Ascending aorta (tissue), 2 donors: Measurements from ENCODE around the gene VMO1. TPM values are rescaled to one million over a fixed set of nuclear protein-coding genes. Genes with fewer than 3 reads are reported as not detected.

Experiments
- DNase-seq, 2 donors: peaks; one replicate each; pipeline ENCODE4 v3.0.0-alpha.2; 2019; ENCODE audit warnings: low spot score in 2 of 2
- H3K27ac ChIP-seq, 2 donors: fragments of 200-600 bp; sonication (generic); one replicate each; pipeline ENCODE4 v1.5.1; 2016 to 2017; ENCODE audit warnings: mild to moderate bottlenecking in 1 of 2
- H3K27me3 ChIP-seq: fragments of 200-600 bp; sonication (generic); one replicate; pipeline ENCODE4 v1.5.1; 2017
- H3K36me3 ChIP-seq, 2 donors: fragments of 200-600 bp; sonication (generic); one replicate each; pipeline ENCODE4 v1.5.1; 2016
- H3K4me1 ChIP-seq, 2 donors: fragments of 200-600 bp; sonication (generic); one replicate each; pipeline ENCODE4 v1.5.1; 2016 to 2017; ENCODE audit warnings: mild to moderate bottlenecking in 1 of 2
- H3K4me3 ChIP-seq, 2 donors: fragments of 200-600 bp; sonication (generic); one replicate each; pipeline ENCODE4 v1.5.1; 2016 to 2017; ENCODE audit warnings: mild to moderate bottlenecking in 1 of 2
- H3K9me3 ChIP-seq, 2 donors: fragments of 200-600 bp; sonication (generic); one replicate each; pipeline ENCODE4 v1.5.1; 2016
- intact Hi-C: fragments of 100-400 bp; cut with DNase I; formaldehyde crosslinking; loops from one replicate; pipeline ENCODE4 v1.15.1; 2023
- total RNA-seq: library from RNA; depleted of rRNA; stranded (reverse); fragments of >200 nt; gene quantifications from one replicate; pipeline ENCODE4 v1.1.0, GENCODE V29; 2016
- TF ChIP-seq, protein P1 (sequence below), 3 experiments: fragments of 200-600 bp in 2 of 3; fragments of 450-650 bp in 1 of 3; sonication (generic) in 2 of 3; IDR thresholded peaks; one replicate each; pipeline ENCODE4 v1.5.1; 2016 to 2019; ENCODE audit warnings: antibody characterized with exemption in 3 of 3, mild to moderate bottlenecking in 1 of 3, moderate library complexity in 1 of 3

VMO1 gene
- total RNA-seq, 1 donor from 2014 or later: not detected

DNA sequence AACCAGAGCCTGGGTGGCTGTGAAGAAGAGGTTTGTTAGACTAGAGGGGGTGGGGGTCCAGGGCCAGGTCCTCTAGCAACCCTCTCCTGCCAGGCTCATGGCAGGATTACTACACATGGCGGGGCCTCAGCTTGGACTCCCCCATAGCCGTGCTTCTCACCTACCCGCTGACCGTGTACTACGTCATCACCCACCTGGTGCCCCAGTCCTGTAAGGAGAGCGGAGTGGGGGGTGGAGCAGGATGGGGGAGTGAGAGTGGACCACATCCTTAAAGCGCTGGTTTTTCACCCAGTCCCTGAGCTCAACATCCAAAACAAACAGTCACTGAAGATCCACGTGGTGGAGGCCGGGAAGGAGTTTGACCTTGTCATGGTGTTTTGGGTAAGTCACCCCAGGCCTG is 42.3 kb downstream of the VMO1 start:
- no peaks in the 10 kb centered on the region for H3K9me3 ChIP-seq
- DNase-seq: no peak
- H3K4me1 ChIP-seq: no peaks in the 10 kb centered on the region
- H3K27ac ChIP-seq: no peak overlapping the region
- intact Hi-C loops: no loop called here
- no peak overlapping the region for H3K4me3 ChIP-seq
- H3K27me3 ChIP-seq: peaks cover 13% of the 10 kb centered on the region
- H3K36me3 ChIP-seq: no peaks in the 10 kb centered on the region
- TF ChIP-seq, protein P1, sequence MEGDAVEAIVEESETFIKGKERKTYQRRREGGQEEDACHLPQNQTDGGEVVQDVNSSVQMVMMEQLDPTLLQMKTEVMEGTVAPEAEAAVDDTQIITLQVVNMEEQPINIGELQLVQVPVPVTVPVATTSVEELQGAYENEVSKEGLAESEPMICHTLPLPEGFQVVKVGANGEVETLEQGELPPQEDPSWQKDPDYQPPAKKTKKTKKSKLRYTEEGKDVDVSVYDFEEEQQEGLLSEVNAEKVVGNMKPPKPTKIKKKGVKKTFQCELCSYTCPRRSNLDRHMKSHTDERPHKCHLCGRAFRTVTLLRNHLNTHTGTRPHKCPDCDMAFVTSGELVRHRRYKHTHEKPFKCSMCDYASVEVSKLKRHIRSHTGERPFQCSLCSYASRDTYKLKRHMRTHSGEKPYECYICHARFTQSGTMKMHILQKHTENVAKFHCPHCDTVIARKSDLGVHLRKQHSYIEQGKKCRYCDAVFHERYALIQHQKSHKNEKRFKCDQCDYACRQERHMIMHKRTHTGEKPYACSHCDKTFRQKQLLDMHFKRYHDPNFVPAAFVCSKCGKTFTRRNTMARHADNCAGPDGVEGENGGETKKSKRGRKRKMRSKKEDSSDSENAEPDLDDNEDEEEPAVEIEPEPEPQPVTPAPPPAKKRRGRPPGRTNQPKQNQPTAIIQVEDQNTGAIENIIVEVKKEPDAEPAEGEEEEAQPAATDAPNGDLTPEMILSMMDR (IDR thresholded peaks at IDR 0.05): no peak

DNA sequence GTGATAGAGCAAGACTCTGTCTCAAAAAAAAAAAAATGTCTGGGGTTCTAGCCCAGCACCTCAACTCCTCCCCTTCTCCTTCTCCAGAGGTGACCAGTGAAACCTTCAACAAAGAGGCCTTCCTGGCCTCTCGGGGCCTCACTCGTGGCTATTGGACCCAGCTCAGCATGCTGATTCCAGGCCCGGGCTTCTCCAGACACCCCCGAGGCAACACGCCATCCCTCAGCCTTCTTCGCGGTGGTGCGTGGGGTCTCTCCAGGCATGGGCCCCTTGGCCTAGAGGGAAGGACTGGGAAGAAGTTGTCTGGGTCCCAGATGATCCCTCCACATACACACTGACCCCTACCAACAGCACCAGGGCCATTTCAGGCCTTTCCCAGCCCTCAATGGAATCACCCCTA is 42.9 kb downstream of the VMO1 start:
- intact Hi-C loops: no loop called here
- no peaks in the 10 kb centered on the region for H3K36me3 ChIP-seq
- TF ChIP-seq, protein P1 (IDR thresholded peaks at IDR 0.05): no peak
- no peaks in the 10 kb centered on the region for H3K9me3 ChIP-seq
- DNase-seq: no peak
- H3K4me1 ChIP-seq: peaks cover 0 to 4% of the 10 kb centered on the region in 2 donors
- H3K27me3 ChIP-seq: peaks cover 13% of the 10 kb centered on the region
- H3K4me3 ChIP-seq: no peak overlapping the region
- no peak overlapping the region for H3K27ac ChIP-seq

DNA sequence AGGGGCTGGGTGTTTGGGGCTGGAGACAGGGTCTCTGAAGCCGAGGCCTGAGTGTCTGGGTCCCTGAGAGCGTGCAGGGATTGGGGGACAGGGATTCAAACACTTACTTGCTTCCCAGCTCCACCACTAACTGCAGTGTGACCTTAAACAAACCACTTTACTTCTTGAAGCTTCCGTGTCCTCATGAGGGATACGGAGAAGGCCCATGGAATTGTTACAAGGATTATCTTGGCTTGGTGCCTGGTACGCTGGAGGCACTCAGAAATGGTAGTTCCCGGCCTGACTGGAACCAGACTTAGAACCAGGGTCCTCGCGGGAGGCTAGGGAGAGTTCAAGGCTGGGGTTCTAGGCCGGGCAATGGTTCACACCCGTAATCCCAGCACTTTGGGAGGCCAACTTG is 43.5 kb downstream of the VMO1 start:
- TF ChIP-seq, protein P1 (IDR thresholded peaks at IDR 0.05): no peak
- Histone ChIP-seq H3K9me3 (no peaks in the 10 kb centered on the region), H3K4me3 (no peak overlapping the region), H3K4me1 (peaks cover 0 to 5% of the 10 kb centered on the region in 2 donors), H3K36me3 (no peaks in the 10 kb centered on the region), H3K27me3 (peaks cover 13% of the 10 kb centered on the region), H3K27ac (no peak overlapping the region)
- intact Hi-C loops: no loop called here
- DNase-seq: no peak

DNA sequence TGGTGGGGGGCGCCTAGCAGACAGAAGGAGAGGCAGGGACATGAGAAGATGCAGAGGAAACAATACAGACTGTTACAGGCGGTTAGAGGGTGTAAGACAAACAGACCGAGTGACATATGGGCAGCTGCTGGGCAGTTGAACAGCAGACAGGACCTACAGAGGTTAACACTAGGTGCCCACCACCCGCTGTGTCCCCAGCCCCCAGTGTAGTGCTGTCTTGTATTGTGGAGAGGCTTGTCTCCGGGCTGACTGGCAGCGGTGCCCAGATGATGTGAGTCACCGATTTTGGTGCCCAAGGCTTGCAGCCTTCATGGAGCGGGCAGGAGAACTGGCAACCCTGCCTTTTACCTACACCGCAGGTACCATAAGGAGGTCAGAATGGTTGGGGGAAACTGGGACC is 44.0 kb downstream of the VMO1 start:
- intact Hi-C loops: no loop called here
- Histone ChIP-seq H3K36me3 (no peaks in the 10 kb centered on the region), H3K4me3 (no peak overlapping the region), H3K4me1 (peaks cover 0 to 5% of the 10 kb centered on the region in 2 donors), H3K27ac (no peak overlapping the region), H3K27me3 (peaks cover 13% of the 10 kb centered on the region), H3K9me3 (no peaks in the 10 kb centered on the region)
- DNase-seq: no peak
- TF ChIP-seq, protein P1 (IDR thresholded peaks at IDR 0.05): no peak

DNA sequence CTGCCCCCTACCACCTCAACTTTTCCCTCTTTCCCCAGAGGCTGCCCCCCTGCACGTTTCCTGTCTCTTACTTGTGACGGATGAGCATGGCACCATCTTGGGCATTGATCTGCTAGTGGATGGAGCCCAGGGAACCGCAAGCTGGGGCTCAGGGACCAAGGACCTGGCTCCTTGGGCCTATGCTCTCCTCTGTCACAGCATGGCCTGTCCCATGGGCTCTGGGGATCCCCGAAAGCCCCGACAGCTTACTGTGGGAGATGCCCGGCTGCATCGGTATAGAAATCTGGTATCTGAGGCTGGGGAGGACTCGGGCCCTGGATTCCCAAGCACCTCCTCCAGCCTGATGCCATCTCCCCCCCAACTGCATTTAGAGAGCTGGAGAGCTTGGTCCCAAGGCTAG is 44.6 kb downstream of the VMO1 start:
- intact Hi-C loops: no loop called here

More for the DNA sequence above, 44.6 kb downstream of the VMO1 start:
- peaks cover 13% of the 10 kb centered on the region for H3K27me3 ChIP-seq
- H3K27ac ChIP-seq: no peak overlapping the region
- no peak overlapping the region for H3K4me3 ChIP-seq
- no peaks in the 10 kb centered on the region for H3K9me3 ChIP-seq
- H3K36me3 ChIP-seq: no peaks in the 10 kb centered on the region
- DNase-seq: no peak
- H3K4me1 ChIP-seq: peaks cover 0 to 5% of the 10 kb centered on the region in 2 donors
- TF ChIP-seq, protein P1 (IDR thresholded peaks at IDR 0.05): no peak
